Epithelial cell of esophagus (primary cell): ENCODE results near the gene TGFBR2.
"Not testable (repeated sequence)": the region's sequence is repeated elsewhere in the genome, so short reads cannot be mapped to it uniquely, and the experiment has no call there.

ENCODE experiments used
- DNase-seq: peaks from one replicate; pipeline ENCODE4 v3.0.0; 2010; ENCODE audit warnings: low read depth
- H3K4me3 ChIP-seq: 2 replicates; pipeline ENCODE4 v1.5.1; 2011; ENCODE audit warnings: mild to moderate bottlenecking, low read length, control low read depth
- CTCF ChIP-seq: IDR thresholded peaks from 2 replicates; pipeline ENCODE4 v1.5.1; 2011; ENCODE audit warnings: low read depth, mild to moderate bottlenecking, low read length, control low read depth, inconsistent platforms; ENCODE audit not compliant: insufficient read depth; ENCODE audit errors: missing control alignments

Gene TGFBR2

GRCh38 chr3:30666572-30667279 is 60.3 kb downstream of the TGFBR2 start:
- TF ChIP-seq CTCF = no peak
- no peak for DNase-seq
- no peak overlapping the region for H3K4me3 ChIP-seq

- no peak for TF ChIP-seq CTCF
- DNase-seq = no peak
Observed at GRCh38 chr3:30667280-30667651, 60.9 kb downstream of the TGFBR2 start.

GRCh38 chr3:30668051-30668609 is 61.7 kb downstream of the TGFBR2 start:
- no peak for DNase-seq
- TF ChIP-seq CTCF = no peak
- H3K4me3 ChIP-seq = no peak overlapping the region

More at GRCh38 chr3:30667280-30667651, 60.9 kb downstream of the TGFBR2 start:
- no peak overlapping the region for H3K4me3 ChIP-seq

- DNase-seq, H3K4me3 ChIP-seq: not testable (repeated sequence)
Observed at GRCh38 chr3:30669360-30669934, 63.0 kb downstream of the TGFBR2 start.

GRCh38 chr3:30670292-30670691 is 63.9 kb downstream of the TGFBR2 start:
- no peak for TF ChIP-seq CTCF
- no peak for DNase-seq
- no peak overlapping the region for H3K4me3 ChIP-seq

- no peak for TF ChIP-seq CTCF
- no peak for DNase-seq
- H3K4me3 ChIP-seq = no peak overlapping the region
Observed at GRCh38 chr3:30671527-30672286, 65.3 kb downstream of the TGFBR2 start.

GRCh38 chr3:30672287-30672735 is 65.9 kb downstream of the TGFBR2 start:
- TF ChIP-seq CTCF = no peak
- DNase-seq = no peak
- H3K4me3 ChIP-seq = no peak overlapping the region
